Measurements from ENCODE around the gene LRRC18. TPM values are rescaled to one million over a fixed set of nuclear protein-coding genes. Genes with fewer than 3 reads are reported as not detected.

Gene LRRC18
- total and polyA plus RNA-seq, 12 donors = not detected

- DNase-seq = peak in 1 of 7 donors; percentile 14
- H3K36me3 ChIP-seq (replicated peaks in 1 of 2) = no peaks in the 10 kb centered on the region
- no peaks in the 10 kb centered on the region for H3K4me1 ChIP-seq (replicated peaks in 1 of 2)
- TF ChIP-seq, protein P1, sequence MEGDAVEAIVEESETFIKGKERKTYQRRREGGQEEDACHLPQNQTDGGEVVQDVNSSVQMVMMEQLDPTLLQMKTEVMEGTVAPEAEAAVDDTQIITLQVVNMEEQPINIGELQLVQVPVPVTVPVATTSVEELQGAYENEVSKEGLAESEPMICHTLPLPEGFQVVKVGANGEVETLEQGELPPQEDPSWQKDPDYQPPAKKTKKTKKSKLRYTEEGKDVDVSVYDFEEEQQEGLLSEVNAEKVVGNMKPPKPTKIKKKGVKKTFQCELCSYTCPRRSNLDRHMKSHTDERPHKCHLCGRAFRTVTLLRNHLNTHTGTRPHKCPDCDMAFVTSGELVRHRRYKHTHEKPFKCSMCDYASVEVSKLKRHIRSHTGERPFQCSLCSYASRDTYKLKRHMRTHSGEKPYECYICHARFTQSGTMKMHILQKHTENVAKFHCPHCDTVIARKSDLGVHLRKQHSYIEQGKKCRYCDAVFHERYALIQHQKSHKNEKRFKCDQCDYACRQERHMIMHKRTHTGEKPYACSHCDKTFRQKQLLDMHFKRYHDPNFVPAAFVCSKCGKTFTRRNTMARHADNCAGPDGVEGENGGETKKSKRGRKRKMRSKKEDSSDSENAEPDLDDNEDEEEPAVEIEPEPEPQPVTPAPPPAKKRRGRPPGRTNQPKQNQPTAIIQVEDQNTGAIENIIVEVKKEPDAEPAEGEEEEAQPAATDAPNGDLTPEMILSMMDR (IDR thresholded peaks at IDR 0.05) = no peak
- TF ChIP-seq POLR2A (IDR thresholded peaks at IDR 0.05) = no peak
- H3K9me3 ChIP-seq (replicated peaks in 1 of 3) = no peaks in the 10 kb centered on the region
- intact Hi-C loops (cut with DNase I) = no loop called here
- H3K4me3 ChIP-seq = no peak overlapping the region
- H3K27ac ChIP-seq = no peak overlapping the region
- 84 to 90% (median 86%) methylated on average over 11 of the region's 11 CpGs for WGBS, 4 donors
- H3K27me3 ChIP-seq = no peaks in the 10 kb centered on the region
Observed at GRCh38 chr10:48890888-48891850, 48.5 kb downstream of the LRRC18 start.

DNA sequence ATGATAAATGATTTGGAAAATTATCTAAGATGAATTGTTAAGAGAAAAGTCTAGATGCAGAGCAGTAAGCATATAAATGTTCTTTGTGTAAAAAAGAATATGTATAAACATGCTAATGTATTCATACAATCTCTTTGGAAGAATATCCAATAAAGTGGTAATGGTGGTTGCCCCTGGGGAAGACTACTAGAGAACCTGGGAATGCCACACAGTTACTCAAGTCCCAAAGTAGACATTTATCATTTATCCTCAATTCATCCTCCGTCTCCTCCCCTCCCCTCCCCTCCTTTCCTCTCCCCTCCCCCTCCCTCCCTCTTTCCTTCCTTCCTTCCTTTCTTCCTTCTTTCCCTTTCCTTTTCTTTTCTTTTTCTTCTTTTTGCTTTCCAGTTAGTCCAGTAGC, 51.7 kb downstream of the LRRC18 start:
- TF ChIP-seq POLR2A (IDR thresholded peaks at IDR 0.05) = no peak
- TF ChIP-seq, protein P1 (IDR thresholded peaks at IDR 0.05) = no peak
- H3K4me3 ChIP-seq = no peak overlapping the region
- WGBS, 4 donors = 60 to 83% (median 71%) methylated on average over 1 of the region's 1 CpG
- H3K27me3 ChIP-seq = no peaks in the 10 kb centered on the region
- no peak for DNase-seq
- no peak overlapping the region for H3K27ac ChIP-seq
- intact Hi-C loops (cut with DNase I) = no loop called here
- no peaks in the 10 kb centered on the region for H3K4me1 ChIP-seq (replicated peaks in 1 of 2)
- no peaks in the 10 kb centered on the region for H3K36me3 ChIP-seq (replicated peaks in 1 of 2)
- H3K9me3 ChIP-seq (replicated peaks in 1 of 3) = no peaks in the 10 kb centered on the region

DNA sequence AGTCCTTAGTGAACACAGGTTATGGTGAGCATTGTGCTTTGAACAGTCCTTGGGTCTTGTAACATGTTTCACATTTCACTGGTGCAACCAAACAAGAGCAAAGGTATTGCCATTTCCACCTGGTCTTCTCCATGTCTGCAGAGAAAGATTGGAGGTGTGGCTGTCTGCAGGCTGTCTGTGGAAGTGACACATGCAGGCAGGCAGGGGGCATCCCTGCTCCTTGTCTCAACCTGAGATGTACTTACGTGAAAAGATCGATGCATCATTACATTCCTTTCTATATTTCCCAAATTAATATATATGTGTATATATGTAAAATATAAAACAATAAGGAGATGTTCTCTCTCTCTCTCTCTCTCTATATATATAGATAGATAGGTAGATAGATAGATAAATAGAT, 54.3 kb downstream of the LRRC18 start:
- Histone ChIP-seq H3K27ac (no peak overlapping the region), H3K9me3 (replicated peaks in 1 of 3) (no peaks in the 10 kb centered on the region), H3K4me3 (no peak overlapping the region), H3K27me3 (no peaks in the 10 kb centered on the region), H3K36me3 (replicated peaks in 1 of 2) (no peaks in the 10 kb centered on the region), H3K4me1 (replicated peaks in 1 of 2) (no peaks in the 10 kb centered on the region)
- TF ChIP-seq, protein P1 (IDR thresholded peaks at IDR 0.05) = peak in 3 of 6 experiments; percentile 24 to 37 (median 27)
- no peak for TF ChIP-seq POLR2A (IDR thresholded peaks at IDR 0.05)
- intact Hi-C loops (cut with DNase I) = no loop called here
- peak in 1 of 7 donors; percentile 23 for DNase-seq
- 43 to 60% (median 55%) methylated on average over 2 of the region's 2 CpGs for WGBS, 4 donors

DNA sequence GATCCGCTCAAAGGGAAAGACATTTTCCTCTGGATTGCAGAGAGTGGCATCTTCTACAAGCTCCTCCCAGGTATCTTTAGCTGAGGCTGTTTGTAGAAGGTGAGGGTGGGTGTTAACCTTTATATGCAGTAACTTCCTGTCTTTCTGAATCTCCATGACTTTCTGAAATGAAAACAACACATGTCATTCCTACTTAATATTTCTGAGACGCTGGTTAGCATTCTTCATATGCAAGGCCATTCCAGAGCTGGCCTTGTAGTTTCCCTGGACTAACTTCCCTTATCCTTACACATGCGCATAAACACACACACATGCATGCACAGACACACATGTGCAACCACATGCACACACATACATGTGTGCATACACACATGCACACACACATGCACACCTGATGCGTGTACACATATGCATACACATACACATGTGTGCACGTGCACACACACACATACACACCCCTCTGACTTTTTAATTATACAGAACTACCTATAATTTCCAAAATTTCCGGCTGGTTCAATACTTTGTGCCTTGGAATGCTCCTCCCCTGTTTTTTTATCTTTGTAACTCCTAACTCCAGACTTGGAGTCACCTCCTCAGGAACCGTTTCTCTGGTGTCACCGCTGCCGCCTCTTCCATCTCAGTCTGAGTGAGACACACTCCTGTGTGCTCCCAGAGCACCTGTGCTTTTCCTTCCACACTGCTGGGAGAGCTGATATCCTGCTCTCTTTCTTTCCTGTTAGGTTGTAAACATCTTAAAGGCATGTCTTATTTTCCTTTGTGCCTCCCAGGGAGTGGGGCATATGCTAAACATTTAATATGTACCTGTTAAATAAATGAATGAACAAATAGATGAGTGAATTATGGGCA, 55.2 kb downstream of the LRRC18 start:
- TF ChIP-seq, protein P1 (IDR thresholded peaks at IDR 0.05) = no peak
- TF ChIP-seq POLR2A (IDR thresholded peaks at IDR 0.05) = no peak
- 64 to 77% (median 74%) methylated on average over 9 of the region's 9 CpGs for WGBS, 4 donors

More for the DNA sequence above, 55.2 kb downstream of the LRRC18 start:
- Histone ChIP-seq H3K27ac (no peak overlapping the region), H3K27me3 (no peaks in the 10 kb centered on the region), H3K4me3 (no peak overlapping the region), H3K4me1 (replicated peaks in 1 of 2) (no peaks in the 10 kb centered on the region), H3K36me3 (replicated peaks in 1 of 2) (no peaks in the 10 kb centered on the region), H3K9me3 (replicated peaks in 1 of 3) (no peaks in the 10 kb centered on the region)
- intact Hi-C loops (cut with DNase I) = no loop called here
- no peak for DNase-seq

Data from adrenal gland (tissue), 12 donors.